ENCODE results near the gene PABPC3. TPM values are rescaled to one million over a fixed set of nuclear protein-coding genes. Genes with fewer than 3 reads are reported as not detected.
A peak's percentile ranks its signal among the peaks of the same experiment; 100 is the strongest.

Gene PABPC3
- total and polyA plus RNA-seq, 2 donors from 2014 or later, result 0.22 TPM; not detected in 1

DNA sequence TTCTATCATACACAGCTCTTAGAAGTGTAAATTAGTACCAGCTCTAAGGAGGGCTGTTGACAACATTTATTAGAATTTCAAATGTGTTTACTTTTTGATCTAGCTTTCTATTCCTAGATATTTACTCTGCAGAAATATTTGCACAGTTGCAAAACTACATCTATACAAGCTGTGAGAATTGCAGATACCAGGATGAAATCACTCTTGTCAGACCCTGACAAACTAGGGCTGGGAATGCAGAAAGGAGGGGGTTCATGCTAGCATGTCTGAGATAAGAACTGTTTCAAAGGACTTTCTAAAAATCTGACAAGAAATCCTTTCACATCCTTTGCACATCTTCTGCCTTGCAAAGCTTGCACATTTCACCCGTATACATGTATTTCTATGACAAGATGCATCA lies 11.8 kb upstream of the PABPC3 start:
- no peaks in the 10 kb centered on the region for H3K27me3 ChIP-seq (ENCODE audit: control insufficient read depth, insufficient read depth, low read length)
- no peaks in the 10 kb centered on the region for H3K4me1 ChIP-seq (ENCODE audit: control insufficient read depth in 2 of 3, insufficient read depth in 2 of 3, low read depth in 1 of 3, low read length in 3 of 3)
- H3K9ac ChIP-seq (ENCODE audit: low read length in 3 of 3), result no peak overlapping the region
- H3K27ac ChIP-seq (ENCODE audit: low read depth in 2 of 2, low read length in 2 of 2), result no peak overlapping the region
- TF ChIP-seq, protein P1, sequence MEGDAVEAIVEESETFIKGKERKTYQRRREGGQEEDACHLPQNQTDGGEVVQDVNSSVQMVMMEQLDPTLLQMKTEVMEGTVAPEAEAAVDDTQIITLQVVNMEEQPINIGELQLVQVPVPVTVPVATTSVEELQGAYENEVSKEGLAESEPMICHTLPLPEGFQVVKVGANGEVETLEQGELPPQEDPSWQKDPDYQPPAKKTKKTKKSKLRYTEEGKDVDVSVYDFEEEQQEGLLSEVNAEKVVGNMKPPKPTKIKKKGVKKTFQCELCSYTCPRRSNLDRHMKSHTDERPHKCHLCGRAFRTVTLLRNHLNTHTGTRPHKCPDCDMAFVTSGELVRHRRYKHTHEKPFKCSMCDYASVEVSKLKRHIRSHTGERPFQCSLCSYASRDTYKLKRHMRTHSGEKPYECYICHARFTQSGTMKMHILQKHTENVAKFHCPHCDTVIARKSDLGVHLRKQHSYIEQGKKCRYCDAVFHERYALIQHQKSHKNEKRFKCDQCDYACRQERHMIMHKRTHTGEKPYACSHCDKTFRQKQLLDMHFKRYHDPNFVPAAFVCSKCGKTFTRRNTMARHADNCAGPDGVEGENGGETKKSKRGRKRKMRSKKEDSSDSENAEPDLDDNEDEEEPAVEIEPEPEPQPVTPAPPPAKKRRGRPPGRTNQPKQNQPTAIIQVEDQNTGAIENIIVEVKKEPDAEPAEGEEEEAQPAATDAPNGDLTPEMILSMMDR (IDR thresholded peaks at IDR 0.05; ENCODE audit: borderline replicate concordance, extremely low read depth, insufficient read depth), result no peak
- intact Hi-C loops (cut with DNase I), result no loop called here
- FAIRE-seq, result no peak
- no peaks in the 10 kb centered on the region for H3K9me3 ChIP-seq (ENCODE audit: control insufficient read depth in 2 of 3, insufficient read depth in 1 of 3, low read length in 3 of 3)
- H3K4me3 ChIP-seq (ENCODE audit: low read length in 3 of 3), result no peak overlapping the region
- DNase-seq, result no peak
- H3K36me3 ChIP-seq (ENCODE audit: control insufficient read depth in 2 of 3, insufficient read depth in 3 of 3, low read length in 3 of 3), result no peaks in the 10 kb centered on the region

DNA sequence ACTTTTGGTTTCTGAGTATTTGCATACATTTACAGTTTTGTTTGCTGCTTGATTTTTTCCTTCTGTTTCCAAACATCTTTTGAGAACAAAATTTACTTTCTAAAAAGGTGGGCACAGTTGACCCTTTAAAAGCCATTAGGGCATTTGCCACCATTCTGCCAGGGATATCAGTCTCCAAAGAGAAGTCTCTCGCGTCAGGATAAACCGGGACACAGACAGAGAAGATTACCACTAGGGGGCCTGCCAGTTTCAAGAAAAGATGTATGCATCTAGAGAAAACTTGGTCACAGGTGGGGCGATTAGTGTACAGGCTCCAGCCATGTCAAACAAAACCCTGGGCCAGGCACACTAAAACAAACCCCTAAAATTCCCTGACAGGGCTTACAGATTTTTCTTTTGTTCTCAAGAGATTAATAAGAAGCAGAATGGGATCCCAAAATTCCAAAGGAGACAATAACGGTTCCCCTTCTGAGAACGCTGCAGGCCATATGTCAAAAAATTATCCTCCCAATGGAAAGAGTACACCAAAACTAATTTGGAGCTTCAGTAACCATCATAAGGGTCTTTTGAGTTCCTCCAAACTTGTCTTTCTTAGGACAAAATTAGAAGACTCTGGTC lies 10.7 kb upstream of the PABPC3 start:
- intact Hi-C loops (cut with DNase I), result no loop called here
- DNase-seq, result peak in 3 of 5 donors; percentile 52 to 75 (median 56)

DNA sequence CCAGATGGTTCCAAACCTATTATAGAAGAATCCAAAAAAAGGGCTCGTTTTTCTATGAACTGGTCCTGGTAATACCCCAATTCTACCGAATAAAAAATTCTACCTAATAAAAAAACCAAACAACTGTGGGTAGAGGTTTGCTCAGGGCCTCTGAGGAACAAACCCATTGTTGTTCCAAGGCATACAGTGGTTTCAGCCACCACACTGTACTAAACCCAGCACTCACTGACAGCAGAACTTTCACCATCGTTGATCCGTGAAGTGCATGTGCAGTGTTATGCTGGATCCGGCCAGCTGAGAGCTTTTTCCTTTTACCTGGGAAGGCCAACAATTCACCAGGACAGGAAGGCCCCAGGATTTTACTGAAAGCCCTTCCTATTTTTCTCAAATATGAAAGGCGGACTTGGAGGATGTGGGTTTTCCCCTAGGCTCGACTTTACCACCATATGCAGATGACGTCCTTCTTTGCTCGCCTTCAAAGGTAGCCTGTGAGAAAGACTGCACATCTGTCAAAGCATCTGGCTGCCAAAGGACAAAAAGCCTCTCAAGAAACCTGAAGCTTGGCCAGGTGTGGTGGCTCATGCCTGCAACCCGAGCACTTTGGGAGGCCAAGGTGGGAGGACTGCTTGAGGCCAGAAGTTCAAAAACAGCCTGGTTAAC lies 7.2 kb upstream of the PABPC3 start:
- Histone ChIP-seq H3K4me3 (ENCODE audit: low read length in 3 of 3) (no peak overlapping the region), H3K4me1 (ENCODE audit: control insufficient read depth in 2 of 3, insufficient read depth in 2 of 3, low read depth in 1 of 3, low read length in 3 of 3) (no peaks in the 10 kb centered on the region), H3K36me3 (ENCODE audit: control insufficient read depth in 2 of 3, insufficient read depth in 3 of 3, low read length in 3 of 3) (no peaks in the 10 kb centered on the region), H3K9ac (ENCODE audit: low read length in 3 of 3) (no peak overlapping the region), H3K9me3 (ENCODE audit: control insufficient read depth in 2 of 3, insufficient read depth in 1 of 3, low read length in 3 of 3) (no peaks in the 10 kb centered on the region), H3K27me3 (ENCODE audit: control insufficient read depth, insufficient read depth, low read length) (no peaks in the 10 kb centered on the region), H3K27ac (ENCODE audit: low read depth in 2 of 2, low read length in 2 of 2) (no peak overlapping the region)
- TF ChIP-seq, protein P1 (IDR thresholded peaks at IDR 0.05; ENCODE audit: borderline replicate concordance, extremely low read depth, insufficient read depth), result no peak
- no peak for FAIRE-seq
- no peak for DNase-seq
- intact Hi-C loops (cut with DNase I), result no loop called here

More for the DNA sequence above, 10.7 kb upstream of the PABPC3 start:
- Histone ChIP-seq H3K27ac (ENCODE audit: low read depth in 2 of 2, low read length in 2 of 2) (no peak overlapping the region), H3K9me3 (ENCODE audit: control insufficient read depth in 2 of 3, insufficient read depth in 1 of 3, low read length in 3 of 3) (no peaks in the 10 kb centered on the region), H3K4me1 (ENCODE audit: control insufficient read depth in 2 of 3, insufficient read depth in 2 of 3, low read depth in 1 of 3, low read length in 3 of 3) (no peaks in the 10 kb centered on the region), H3K4me3 (ENCODE audit: low read length in 3 of 3) (no peak overlapping the region), H3K27me3 (ENCODE audit: control insufficient read depth, insufficient read depth, low read length) (no peaks in the 10 kb centered on the region), H3K36me3 (ENCODE audit: control insufficient read depth in 2 of 3, insufficient read depth in 3 of 3, low read length in 3 of 3) (no peaks in the 10 kb centered on the region), H3K9ac (ENCODE audit: low read length in 3 of 3) (no peak overlapping the region)
- TF ChIP-seq, protein P1 (IDR thresholded peaks at IDR 0.05; ENCODE audit: borderline replicate concordance, extremely low read depth, insufficient read depth), result peak; percentile 46
- no peak for FAIRE-seq

Data from kidney (tissue), 14 donors.